NCI-H1436 treated with DMSO at 0.1 percent for 48 hours (cell line): Measurements from ENCODE around the gene CENPM.

Experiments
- DNase-seq: peaks from one replicate; lab custom pipeline; 2025; lab: John Stamatoyannopoulos, UW

CENPM gene

DNA sequence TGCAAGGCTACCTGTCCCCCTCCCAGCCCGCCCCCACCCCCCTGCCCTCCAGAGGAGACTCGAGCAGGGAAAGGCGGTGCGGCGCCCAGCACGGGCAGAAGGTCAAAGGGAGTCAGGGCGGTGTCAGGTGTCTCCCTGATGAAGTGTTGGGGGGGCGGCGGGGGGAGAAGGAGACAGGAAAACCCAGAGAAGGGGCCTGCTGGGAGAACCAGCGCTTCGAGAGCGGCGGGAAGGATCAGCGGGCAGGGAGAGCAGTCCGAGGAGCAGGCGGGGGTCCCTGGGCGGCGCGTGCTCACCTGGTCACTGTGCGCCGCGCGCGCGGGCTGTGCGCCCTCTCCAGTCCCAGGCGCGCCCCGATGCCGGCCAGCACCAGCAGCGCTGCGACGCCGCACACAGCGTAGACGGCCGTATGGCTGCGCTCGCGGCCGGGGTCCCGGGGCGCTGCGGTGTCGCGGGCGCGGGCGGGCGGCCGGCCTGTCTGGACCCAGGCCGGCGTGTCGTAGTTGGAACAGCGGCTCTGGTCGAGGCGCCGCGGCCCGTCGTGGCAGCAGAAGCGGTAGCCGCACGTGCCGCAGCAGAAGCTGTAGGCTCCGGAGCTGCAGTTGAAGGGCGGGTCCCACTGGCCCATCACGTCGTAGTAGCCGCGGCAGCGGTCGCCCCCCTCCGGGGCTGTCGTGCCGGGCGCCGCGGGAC is 33.0 kb downstream of the CENPM start:
- DNase-seq = no peak

DNA sequence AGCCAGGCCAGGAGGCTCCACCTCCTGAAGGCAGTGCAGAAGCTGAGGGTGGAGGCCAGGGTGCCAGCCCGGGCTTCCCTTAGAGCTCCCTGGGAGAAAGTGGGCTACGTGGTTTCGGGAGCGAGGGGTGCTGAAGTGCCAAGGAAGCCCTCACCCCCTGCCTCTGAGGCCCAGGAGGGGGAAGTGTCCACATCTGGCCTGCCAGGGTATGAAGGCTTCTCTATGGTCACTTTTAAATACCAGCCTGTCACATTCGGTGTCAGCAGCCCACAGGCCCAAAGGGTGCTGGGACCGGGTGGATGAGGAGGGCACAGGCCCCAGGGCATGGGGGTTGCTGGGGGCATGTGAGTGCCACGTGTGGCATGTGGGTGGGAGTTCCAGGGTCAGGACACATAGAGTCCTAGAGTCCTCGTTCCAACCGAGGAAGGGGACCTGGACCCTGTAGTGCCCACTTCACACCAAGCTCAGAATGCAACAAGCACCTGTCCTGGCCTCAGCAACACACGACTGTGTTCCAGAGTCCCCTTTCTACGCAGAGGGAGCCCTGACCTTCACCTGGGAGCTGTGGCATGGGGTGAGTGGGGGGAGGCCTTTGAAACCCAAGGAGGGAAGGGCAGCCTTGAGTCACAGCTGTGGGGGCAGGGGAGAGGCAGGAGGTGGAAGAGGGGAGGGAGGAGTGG is 33.8 kb downstream of the CENPM start:
- DNase-seq = no peak

DNA sequence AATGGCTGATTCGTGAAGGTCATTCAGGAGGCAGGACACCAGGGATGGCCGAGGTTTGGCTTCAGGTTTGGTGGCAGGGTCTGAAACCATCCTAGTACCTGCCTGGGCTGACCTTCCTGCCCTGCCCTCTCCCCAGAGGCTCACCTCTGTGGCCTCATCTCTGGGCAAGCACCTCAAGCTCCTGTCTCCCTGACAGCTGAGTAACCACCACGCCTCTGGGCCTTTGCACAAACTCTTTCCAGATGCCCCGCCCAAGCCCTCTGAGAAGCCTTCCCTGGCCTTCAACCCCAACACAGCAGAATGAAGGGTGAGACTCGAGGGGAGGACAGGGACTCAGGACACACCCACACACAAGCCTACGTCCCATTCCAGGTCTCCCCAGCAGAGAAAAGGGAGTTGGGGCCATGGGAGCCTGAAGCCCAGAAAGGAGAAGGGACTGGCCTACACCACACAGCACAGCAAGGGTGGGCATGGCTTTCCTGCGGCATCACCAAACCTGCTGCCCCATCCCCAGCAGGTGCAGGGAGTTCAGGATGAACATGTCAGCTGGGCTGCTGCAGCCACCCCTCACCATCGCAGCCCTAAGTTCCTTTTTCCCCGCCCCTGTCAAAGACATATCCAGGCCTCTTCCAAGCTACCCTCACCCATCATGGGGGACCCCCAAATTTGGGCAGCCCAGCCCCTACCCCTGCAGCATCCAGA is 34.5 kb downstream of the CENPM start:
- DNase-seq = no peak

DNA sequence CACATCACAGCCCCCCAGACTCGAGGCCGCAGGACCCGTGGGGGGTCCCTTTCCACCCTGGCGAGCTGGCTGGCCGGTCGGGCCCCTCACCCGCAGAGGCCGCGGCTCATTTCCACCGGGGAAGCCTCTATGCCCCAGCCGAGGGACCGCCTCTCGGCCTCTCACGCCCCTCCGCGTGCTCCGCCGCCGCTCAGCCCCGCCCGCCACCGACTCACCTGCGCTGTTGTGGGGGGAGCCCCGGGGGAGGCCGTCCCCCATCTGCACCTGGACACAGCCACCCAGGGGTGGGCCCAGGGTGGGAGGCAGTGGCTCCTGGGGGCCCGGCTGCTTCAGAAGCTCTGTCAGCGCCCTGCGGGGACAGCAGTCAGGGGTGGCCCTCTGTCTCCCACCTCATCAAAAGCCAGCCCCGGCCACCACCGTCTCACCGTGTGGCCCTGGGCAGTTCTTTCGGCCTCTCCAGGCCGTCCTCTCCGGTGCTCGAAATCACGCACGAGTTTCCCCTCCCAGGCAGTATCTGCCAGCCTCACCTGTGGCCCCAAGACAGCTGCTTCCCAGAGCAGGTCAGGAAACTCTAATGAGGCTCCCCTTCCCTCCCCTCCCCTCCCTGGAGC is 35.8 kb downstream of the CENPM start:
- DNase-seq = no peak

DNA sequence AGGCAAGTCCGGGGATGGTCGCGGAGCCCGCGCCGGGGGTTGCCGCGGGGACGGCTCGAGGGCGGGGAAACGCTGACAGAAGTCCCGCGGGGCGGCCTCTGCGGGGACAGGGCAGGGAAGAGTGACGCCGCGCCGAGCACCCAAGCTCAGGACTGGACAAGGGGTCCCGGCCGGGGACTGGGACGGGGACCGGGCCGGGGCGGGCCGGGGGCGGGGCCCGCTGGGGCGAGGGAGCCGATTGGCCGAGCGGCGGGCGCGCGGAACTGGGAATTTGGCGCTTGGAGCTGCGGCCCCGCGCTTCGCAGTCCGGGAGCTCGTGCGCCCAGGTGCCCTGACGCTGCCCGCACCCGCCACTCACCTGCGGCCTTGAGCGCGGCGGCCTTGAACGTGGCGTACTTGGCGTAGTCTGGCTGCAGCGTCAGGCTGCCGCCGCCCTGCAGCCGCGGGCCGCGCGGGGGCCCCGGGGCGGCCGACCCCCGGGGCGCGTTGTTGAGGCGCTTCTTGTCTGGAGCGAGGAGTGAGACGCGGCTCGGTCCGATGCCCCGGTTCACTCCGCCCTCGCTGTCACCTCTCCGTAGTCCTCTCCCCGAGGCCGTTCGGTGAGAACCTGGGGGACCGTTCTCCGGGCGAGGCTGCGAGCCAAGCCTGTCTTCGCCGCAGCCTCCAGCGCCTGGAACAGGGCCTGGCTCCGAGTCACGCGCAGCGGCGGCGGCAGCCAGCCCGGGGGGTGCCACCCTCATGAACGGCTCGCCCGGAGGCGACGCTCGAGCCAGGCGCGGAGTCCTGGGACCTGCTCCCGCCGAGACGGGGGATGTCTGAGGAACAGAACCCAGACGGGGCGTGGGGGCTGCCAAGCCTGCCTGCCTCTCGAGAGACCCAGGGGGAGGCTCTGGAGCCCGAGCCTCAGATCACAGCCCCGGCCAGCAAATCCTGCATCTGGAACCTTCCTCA is 36.6 kb downstream of the CENPM start:
- no peak for DNase-seq

DNA sequence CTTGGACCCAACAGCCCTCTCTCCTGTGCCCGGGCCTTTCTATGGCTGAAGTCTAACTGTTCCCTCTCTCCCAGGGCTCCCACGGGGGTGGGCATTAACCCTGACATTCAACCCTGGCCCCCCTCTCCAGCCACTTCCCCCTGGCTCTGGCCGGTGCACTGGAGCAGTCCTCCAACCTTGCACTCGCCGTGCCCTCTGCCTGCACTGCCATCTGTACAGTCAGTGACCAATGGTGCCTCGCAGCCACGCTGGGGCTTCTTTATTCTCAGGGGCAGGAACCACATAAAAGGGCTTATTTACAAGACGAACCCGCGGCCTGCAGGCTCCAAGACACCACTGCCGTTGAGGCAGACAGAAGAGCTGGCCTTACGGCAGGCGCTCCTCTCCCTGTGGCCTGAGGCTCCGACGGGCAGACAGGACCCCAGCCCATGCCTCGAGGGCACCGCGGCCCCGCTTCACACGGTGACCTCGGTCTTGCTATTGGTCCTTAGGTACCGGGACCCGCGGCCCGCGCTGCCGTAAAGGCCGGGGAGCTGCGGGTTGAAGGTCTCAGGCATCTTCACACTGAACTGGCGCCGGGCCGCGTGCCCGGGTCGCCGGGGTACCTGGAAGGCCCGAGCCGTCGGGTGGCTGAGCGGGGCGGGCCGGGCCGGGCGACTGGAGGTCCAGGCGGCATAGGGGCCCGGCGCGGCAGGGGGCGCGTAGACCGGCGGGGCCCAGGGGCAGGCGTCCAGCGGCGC is 37.5 kb downstream of the CENPM start:
- no peak for DNase-seq

DNA sequence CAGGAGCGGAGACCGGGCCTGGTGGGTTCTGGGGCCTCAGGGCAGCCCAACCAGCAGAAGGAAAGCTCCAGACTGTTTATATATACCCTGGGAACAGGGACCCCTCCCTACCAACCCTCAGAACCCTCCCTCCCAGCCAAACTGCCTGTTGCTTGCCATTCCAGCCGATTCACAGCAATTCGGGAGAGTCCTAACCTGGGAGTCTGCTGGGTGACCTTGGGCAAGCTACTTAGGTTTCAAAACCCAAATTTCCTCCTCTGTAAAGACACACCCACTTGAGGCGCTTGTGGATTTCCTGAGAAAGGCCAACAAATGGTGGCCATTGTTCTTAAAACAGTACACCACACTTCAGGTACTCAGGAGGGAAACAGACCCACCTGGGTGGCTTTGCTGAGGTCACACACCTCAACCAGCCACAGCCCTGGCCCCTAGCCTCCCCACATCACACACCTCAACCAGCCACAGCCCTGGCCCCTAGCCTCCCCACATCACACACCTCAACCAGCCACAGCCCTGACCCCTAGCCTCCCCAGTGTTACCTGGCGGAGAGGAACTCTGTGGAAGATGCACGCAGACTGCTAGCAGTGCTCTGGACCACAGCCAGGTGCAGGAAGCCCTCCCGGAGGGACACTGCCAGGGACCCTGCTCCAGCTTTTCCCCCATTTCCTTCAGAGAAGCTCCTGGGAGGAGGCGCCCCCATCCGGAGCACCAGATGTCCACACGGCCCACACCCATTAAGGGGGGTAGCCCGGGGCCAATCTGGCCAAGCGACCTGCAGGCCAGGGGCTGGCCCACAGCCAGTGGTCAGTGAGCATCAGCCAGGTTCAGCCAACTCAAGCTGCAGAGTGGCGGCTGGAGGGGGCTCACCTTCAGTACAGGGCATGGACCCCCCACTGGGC is 38.3 kb downstream of the CENPM start:
- no peak for DNase-seq

DNA sequence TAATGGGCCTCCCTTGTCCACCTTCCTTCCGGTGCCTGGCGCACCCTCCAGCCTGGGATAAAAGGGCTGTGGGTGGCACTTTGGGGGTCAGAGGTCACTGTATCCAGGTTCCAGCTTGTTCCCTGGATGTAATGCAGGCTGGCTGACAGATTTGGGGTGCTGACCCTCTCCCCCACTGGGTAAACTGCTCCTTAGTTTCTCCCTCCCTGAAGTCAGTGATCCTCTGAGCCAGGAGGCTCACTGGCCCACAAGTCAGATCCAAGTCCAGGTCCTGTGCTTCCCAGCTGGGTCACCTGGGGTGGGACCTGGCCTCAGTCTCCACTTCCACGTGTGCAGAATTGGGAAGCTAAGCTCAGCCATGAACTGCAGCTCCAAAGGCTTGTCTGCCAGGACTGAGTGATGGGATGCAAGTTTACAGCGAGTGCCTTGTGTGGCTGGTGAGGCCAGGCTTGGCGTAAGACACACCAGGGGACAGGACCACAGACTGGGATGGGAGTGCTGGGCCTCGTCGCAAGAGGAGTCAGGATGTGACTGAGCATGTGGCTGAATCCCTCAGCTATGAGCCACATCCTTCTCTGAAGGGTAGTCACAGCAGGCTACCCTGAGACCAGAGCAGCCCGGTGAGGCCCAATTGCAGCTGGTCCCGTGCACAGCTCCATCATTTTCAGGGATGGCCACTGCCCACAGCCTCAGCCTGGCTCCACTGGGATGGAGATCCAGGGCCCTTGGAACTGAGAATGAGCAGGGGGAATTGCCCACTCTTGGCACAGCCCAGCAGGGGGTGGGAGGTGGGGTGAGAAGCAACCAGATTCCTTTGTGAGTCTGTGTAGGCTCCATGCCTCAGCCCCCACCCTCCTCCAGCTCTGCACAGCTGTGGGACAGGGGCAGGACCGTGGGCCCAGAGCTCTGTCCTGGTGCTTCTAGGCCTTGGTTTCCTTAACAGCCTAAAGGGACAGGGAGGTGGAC is 39.2 kb downstream of the CENPM start:
- DNase-seq = no peak

DNA sequence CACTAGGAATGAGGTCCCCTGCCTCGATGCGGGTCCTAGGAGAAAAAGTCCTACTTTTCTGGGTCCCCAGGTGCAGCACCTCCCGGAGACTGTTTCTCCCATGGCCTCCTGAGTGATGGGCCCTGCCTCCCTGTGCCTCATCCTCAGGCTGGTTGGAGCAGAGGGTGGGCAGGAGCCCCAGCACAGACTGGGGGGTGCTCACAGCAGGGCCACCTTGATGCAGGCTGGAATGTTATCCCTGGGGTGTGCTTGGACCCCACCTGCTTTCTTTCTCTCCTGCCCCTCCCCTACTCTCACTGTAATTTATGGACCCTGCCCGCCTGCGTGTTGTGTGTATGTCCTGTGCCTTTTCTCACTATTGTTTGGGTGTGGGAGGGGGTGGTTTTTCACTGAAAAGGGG is 40.1 kb downstream of the CENPM start:
- no peak for DNase-seq

DNA sequence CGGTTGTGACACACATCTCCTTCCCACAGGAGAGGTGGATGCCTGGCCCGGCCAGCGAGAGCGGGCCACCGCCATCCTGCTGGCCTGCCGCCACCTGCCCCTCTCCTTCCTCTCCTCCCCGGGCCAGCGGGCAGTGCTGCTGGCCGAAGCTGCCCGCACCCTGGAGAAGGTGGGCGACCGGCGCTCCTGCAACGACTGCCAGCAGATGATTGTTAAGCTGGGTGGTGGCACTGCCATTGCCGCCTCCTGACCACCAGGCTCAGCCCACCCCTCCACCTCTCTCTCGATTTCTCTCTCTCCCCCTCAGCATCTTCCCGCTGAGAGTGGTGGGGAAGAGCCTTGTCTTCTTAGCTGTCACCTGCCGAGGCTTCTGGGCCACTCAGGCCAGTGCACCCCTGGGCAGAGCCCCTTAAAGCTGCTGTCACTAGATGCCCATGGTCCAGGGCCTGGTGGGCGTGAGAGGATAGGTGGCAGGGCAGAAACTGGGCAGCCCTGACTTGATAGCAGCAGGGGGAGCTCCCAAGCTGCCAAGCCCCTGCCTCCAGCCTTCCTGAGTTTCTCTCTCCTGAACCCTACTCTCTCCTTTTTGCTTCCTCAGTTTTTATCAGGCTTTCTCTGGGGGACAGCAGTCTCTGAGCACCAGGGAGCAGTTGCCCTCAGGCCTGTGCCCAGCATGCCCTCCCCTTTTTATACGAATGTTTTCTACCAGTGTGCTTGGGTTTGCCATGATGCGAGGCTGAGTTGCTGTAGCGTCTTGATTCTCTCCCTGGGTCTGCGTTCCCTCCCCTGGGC is 41.3 kb downstream of the CENPM start:
- DNase-seq = no peak

DNA sequence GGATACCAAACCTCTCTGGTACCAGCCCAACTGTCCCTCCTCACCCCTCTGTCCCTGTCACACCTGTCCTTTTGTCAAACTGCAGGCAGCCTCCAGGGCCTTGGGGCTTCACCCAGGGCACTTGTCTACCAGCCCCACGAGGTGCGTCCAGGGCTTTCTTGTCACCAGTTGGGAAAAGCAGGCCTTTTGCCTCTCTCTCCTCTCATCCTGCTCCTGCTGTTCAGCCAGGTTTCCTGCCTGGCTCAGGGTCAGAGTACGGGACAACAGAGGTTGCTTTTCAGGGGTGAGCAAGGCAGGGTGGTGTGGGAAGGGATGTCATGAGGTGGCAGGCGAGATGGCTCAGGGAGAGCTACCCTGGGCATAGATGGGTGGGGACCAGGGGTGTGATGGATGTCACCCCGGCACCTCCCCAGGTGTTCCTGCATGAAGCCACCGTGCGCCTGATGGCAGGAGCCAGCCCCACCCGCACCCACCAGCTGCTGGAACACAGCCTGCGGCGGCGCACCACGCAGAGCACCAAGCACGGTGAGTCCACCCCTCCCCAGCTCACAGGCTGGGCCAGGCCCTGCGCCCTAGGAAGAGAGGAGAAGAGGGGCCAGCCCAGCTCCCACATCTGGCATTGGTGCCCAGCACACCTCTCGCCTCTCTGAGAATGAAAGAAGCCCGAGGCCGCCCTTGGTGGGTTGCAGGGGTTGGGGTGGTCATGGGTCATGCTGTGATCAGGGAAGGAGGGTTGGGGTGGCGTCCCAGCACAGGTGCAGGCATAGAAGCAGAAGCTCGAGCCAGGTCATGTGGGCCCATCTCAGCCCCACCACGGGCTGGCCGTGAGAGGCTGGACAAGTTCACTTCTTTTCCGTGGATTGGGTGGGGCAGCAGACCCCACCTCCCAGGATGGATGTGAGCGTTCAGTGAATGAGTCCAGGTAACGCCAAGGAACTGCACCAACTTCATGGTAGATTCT is 42.2 kb downstream of the CENPM start:
- no peak for DNase-seq

DNA sequence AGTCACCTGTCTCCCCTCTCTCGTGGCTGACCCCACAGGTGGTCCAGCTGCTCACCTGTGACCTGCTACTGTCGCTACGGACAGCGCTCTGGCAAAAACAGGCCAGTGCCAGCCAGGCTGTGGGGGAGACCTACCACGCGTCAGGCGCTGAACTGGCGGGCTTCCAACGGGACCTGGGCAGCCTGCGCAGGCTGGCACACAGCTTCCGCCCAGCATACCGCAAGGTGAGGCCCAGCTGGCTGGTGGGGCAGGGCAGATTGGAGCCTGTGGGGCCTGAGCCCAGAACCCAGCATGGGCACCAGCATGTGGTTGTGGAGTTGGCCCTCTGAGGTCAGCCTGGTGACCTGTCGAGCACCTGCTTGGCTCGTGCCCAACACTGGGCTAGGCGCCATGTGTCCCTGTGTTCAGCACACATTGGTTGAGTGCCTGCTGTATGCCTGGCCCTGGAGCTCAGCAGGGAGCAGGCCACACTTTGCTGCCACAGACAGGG is 44.0 kb downstream of the CENPM start:
- DNase-seq = no peak

DNA sequence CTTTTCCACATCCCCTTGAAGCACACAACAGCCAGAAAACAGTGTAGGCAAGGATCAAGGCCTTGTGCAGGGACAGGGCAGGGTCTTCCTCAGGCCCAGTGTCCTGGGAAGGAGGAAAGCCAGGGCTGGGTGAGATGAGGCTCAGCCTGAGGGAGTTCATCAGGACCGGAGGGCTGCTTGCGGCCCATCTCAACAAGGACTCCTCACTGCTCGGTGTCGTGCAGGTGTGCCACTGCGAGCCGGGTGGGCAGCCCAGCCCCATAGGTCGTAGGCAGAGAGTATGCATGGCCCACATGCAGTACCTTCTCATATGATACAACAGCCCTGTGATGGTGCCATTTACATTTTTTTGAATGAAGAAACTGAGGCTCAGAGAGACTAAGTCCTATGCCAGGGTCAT is 44.9 kb downstream of the CENPM start:
- DNase-seq = no peak

DNA sequence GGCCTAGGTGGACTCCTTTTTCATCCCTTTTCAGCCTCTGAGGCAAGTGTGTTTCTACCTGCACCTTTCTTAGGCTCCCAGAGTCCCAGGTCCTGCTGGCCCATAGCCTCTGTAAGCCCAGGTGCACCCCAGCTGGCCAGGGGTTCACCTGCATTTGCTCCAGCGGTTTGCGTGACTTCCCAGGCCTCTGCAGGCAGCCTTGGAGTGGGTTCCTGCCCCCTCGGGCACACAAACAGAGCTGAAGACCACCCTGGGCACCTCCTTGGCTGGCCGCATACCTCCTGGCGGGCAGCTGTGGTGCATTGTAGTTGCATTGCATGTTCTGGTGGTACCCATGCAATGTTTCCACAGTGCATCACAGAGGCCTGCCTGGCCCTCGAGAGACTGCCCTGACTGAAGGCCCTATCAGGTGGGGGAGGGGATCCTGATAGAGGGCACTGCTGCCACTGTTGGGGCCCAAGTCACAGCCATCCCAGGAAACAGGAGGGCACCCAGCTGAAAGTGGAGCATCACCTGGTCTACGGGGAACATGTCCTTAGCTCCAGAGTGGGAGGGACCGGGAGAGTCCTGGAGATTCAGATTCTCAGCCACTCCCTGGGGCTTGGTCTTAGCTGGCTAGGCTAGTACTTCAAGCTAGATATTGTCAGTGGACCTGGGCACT is 46.2 kb downstream of the CENPM start:
- no peak for DNase-seq

DNA sequence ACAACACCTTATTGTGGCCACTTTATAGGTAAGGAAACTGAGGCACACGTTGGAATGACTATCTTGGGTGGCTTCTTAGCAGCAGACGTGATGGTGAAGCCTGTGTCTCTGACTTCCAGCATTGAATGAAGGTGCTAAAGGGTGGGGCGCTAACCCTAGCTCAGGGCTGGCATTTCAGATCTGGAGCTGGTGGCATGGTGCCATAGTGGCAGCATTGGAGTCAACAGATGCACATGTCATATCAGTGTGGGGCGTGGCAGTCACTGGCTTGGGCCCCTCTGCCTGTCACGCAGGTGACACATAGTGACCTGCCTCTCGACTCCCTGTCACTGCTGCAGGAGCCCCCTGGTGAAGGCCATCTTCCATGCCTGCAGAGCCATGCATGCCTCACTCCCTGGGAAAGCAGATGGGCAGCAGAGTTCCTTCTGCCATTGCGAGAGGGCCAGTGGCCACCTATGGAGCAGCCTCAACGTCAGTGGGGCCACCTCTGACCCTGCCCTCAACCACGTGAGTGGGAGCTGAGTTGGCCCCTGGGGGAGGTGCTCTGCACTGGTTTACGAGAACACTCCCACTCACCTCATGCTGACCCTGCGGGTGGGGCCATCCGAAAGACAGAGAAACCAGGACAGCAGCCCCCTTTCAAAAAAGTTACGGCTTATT is 46.8 kb downstream of the CENPM start:
- DNase-seq = no peak

DNA sequence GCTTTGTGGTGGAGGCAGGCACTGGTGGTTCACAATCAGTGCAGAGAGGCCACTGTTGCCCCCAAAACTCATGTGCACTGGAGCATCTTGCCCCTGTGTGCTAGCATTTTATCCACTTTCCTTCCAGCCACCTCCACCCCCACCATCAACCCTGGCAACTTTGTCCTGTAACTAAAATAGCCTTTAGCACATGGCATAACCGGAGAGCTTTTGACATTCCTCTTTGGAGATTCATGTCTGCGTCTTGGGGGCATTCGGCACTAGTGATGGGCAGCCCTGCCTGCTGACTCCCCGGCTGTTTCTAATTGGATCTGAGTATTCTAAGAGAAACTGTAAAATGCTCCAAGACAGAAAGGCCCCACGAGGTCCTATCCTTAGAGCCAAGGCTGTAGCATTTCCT is 47.8 kb downstream of the CENPM start:
- DNase-seq = no peak
